ENCODE results near the gene TUBA4A. TPM values are rescaled to one million over a fixed set of nuclear protein-coding genes. Genes with fewer than 3 reads are reported as not detected.

TUBA4A gene
- total RNA-seq, 1 donor from 2014 or later, result 27.5 TPM

DNA sequence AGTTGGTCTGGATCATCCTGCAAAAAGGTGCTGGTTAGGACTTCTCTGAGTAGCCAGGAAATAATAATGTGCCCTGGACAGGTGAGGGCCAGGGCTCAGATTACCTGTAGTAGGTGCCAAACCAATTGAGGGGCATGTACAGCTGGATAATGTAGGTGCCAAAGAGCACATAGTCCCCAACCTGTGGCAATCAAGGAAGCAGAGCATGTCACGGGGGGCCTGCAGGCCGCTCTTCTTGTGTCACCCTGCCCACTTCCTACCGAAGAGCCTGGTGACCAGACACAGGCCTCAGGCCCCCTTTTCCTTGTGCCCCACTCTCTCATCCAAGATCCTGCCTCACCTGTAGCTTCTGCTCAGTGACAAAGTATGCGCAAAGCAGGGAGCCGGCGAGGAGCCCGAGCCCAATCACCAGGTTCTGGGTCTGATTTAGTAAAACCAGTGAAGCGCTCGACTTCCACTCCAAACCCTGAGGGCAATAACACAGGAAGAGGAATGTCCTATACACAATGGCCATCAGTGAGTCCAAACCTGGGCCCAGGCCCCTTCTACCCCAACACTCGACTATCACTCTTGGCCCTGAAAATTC is 40.1 kb downstream of the TUBA4A start:
- Mint-ChIP-seq H3K9me3 (ENCODE audit: unreplicated experiment) (peaks cover 12% of the 10 kb centered on the region), H3K27me3 (ENCODE audit: unreplicated experiment) (peaks cover 7% of the 10 kb centered on the region), H3K4me1 (ENCODE audit: low read depth, unreplicated experiment) (peaks cover 6% of the 10 kb centered on the region), H3K27ac (ENCODE audit: unreplicated experiment) (no peak overlapping the region), H3K4me3 (ENCODE audit: unreplicated experiment) (no peak overlapping the region), H3K36me3 (ENCODE audit: unreplicated experiment) (no peaks in the 10 kb centered on the region)
- TF ChIP-seq, protein P1, sequence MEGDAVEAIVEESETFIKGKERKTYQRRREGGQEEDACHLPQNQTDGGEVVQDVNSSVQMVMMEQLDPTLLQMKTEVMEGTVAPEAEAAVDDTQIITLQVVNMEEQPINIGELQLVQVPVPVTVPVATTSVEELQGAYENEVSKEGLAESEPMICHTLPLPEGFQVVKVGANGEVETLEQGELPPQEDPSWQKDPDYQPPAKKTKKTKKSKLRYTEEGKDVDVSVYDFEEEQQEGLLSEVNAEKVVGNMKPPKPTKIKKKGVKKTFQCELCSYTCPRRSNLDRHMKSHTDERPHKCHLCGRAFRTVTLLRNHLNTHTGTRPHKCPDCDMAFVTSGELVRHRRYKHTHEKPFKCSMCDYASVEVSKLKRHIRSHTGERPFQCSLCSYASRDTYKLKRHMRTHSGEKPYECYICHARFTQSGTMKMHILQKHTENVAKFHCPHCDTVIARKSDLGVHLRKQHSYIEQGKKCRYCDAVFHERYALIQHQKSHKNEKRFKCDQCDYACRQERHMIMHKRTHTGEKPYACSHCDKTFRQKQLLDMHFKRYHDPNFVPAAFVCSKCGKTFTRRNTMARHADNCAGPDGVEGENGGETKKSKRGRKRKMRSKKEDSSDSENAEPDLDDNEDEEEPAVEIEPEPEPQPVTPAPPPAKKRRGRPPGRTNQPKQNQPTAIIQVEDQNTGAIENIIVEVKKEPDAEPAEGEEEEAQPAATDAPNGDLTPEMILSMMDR (IDR thresholded peaks at IDR 0.05; ENCODE audit: partially characterized antibody, unreplicated experiment), result no peak
- no peak for DNase-seq

DNA sequence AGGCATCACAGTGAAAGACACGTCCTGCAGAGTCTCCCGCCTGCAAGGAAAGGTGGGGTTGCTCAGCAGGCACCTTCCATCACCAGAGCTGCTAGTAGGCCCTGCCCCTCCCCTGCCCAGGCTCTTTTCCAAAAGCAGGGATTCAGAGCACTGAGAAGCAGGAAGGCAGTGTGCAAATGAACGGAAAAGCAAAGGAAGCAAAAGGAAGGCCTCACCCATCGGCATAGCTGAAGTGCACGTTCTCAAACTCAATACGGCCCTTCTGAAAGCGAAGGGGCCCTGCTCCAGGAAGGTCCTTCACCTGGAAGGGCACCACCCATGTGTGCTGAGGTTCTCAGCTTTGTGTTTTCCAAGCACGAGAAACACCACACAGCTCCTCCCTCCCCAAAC is 40.7 kb downstream of the TUBA4A start:
- peaks cover 6% of the 10 kb centered on the region for H3K4me1 Mint-ChIP-seq (ENCODE audit: low read depth, unreplicated experiment)
- TF ChIP-seq, protein P1 (IDR thresholded peaks at IDR 0.05; ENCODE audit: partially characterized antibody, unreplicated experiment), result no peak

DNA sequence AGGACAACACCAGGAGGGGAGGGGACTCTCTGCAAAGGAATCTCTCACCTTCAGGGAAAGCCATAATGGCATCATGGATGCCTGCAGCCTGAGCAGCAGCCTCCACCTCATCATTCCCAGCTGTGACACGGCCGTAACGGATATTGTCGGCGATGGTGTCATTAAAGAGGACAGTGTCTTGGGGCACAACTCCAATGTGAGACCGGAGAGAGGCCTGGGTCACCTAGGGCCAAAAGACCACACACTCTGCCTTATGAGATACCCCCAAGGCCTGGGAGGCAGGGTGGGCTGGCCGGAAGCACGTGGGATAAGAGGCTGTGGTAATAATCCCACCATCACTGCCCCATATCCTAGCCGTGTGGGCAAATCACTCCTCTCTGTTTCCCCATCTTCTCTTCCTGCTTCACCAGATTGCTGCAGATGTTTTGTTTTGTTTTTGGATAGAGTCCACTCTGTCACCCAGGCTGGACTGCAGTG is 42.8 kb downstream of the TUBA4A start:
- Mint-ChIP-seq H3K36me3 (ENCODE audit: unreplicated experiment) (no peaks in the 10 kb centered on the region), H3K27ac (ENCODE audit: unreplicated experiment) (no peak overlapping the region), H3K4me1 (ENCODE audit: low read depth, unreplicated experiment) (peaks cover 5% of the 10 kb centered on the region), H3K4me3 (ENCODE audit: unreplicated experiment) (no peak overlapping the region), H3K9me3 (ENCODE audit: unreplicated experiment) (peaks cover 14% of the 10 kb centered on the region), H3K27me3 (ENCODE audit: unreplicated experiment) (peaks cover 5% of the 10 kb centered on the region)
- no peak for DNase-seq
- TF ChIP-seq, protein P1 (IDR thresholded peaks at IDR 0.05; ENCODE audit: partially characterized antibody, unreplicated experiment), result no peak

More for the DNA sequence above, 40.7 kb downstream of the TUBA4A start:
- Mint-ChIP-seq H3K9me3 (ENCODE audit: unreplicated experiment) (peaks cover 12% of the 10 kb centered on the region), H3K4me3 (ENCODE audit: unreplicated experiment) (no peak overlapping the region), H3K27me3 (ENCODE audit: unreplicated experiment) (peaks cover 7% of the 10 kb centered on the region), H3K36me3 (ENCODE audit: unreplicated experiment) (no peaks in the 10 kb centered on the region), H3K27ac (ENCODE audit: unreplicated experiment) (no peak overlapping the region)
- no peak for DNase-seq

- Mint-ChIP-seq H3K27me3 (ENCODE audit: unreplicated experiment) (peaks cover 5% of the 10 kb centered on the region), H3K36me3 (ENCODE audit: unreplicated experiment) (no peaks in the 10 kb centered on the region), H3K4me3 (ENCODE audit: unreplicated experiment) (no peak overlapping the region), H3K27ac (ENCODE audit: unreplicated experiment) (no peak overlapping the region), H3K4me1 (ENCODE audit: low read depth, unreplicated experiment) (peaks cover 5% of the 10 kb centered on the region), H3K9me3 (ENCODE audit: unreplicated experiment) (peaks cover 16% of the 10 kb centered on the region)
- TF ChIP-seq, protein P1 (IDR thresholded peaks at IDR 0.05; ENCODE audit: partially characterized antibody, unreplicated experiment), result no peak
- DNase-seq, result no peak
Measured at GRCh38 chr2:219210196-219210885, 43.4 kb downstream of the TUBA4A start.
